ENCODE measurements around the gene PLK3. TPM values are rescaled to one million over a fixed set of nuclear protein-coding genes. Genes with fewer than 3 reads are reported as not detected.

Gene PLK3
- total and polyA plus RNA-seq, 9 of the 15 experiments (the other 6 are each of a cell fraction or from before 2014, with no cell fraction given): 0.52 to 22.7 (median 11.0) TPM

GRCh38 chr1:44830900-44831304 lies 30.7 kb downstream of the PLK3 start:
- no TSS peak for BruUV-seq (replicated peaks)
- ChIA-PET CTCF (ENCODE audit: low intra/inter-chr PET ratio) (no interaction called here), POLR2A (interaction anchor here (0.6 to 11.1 kb wide), 11 partner anchors 11 to 655 kb away, joined by 3 to 217 read pairs (median 6); partner anchors contain the start of genes BTBD19, PTCH2, RPS8 and UROD)
- H3K9me3 ChIP-seq (replicated peaks; ENCODE audit: control insufficient read depth, insufficient read depth, low read depth, low read length): no peaks in the 10 kb centered on the region
- intact Hi-C loops (cut with micrococcal nuclease) (loop anchor here (5.0 to 10.0 kb wide), 2 partner anchors 39 to 394 kb away; no protein-coding TSS in a partner anchor), in situ Hi-C loops (cut with MboI) (no loop called here)
- FAIRE-seq (peak; percentile 51), ATAC-seq (peak; percentile 74), DNase-seq (ENCODE audit: extremely low read depth in 1 of 4, low spot score in 3 of 4) (peak; percentile 73 to 82 (median 78))
- H3K27ac ChIP-seq (ENCODE audit: extremely low read depth, low read depth, low read length): peak overlapping the region; percentile 46
- H3K9ac ChIP-seq (ENCODE audit: insufficient read depth in 1 of 2, low read depth in 2 of 2, low read length in 2 of 2): peak overlapping the region; percentile 45 to 87
- H3K4me3 ChIP-seq: no peak overlapping the region
- WGBS (ENCODE audit: insufficient coverage, low coverage, missing lambda C conversion rate): 32% methylated on average over 8 of the region's 10 CpGs
- H3K4me1 ChIP-seq (replicated peaks in 1 of 2; ENCODE audit: control insufficient read depth in 2 of 2, insufficient read depth in 2 of 2, low read length in 2 of 2): peaks cover 51 to 75% of the 10 kb centered on the region in 2 experiments
- no peaks in the 10 kb centered on the region for H4K20me1 ChIP-seq (replicated peaks; ENCODE audit: control insufficient read depth, insufficient read depth, low read length)
- H3K4me2 ChIP-seq (ENCODE audit: insufficient read depth, low read length): peak overlapping the region; percentile 58
- H3K9me1 ChIP-seq (ENCODE audit: control insufficient read depth, insufficient read depth, low read length): no peaks in the 10 kb centered on the region
- peak overlapping the region; percentile 93 for H2AFZ ChIP-seq (ENCODE audit: low read depth, low read length)
- H3K79me2 ChIP-seq (ENCODE audit: control insufficient read depth, insufficient read depth, low read length): no peaks in the 10 kb centered on the region
- no peaks in the 10 kb centered on the region for H3K27me3 ChIP-seq (ENCODE audit: control insufficient read depth in 2 of 2, insufficient read depth in 2 of 2, low read length in 2 of 2)
- H3K36me3 ChIP-seq (ENCODE audit: control insufficient read depth, insufficient read depth, low read length): no peaks in the 10 kb centered on the region
- TF ChIP-seq HSF4 (CRISPR knock-in tag; IDR thresholded peaks at IDR 0.05; ENCODE audit: borderline replicate concordance) (no peak), TEAD1 (CRISPR knock-in tag; IDR thresholded peaks at IDR 0.05) (no peak), COPS2 (conservative IDR thresholded peaks at IDR 0.05) (no peak), MXI1 (IDR thresholded peaks at IDR 0.05; ENCODE audit: low read depth, low read length) (no peak), NR4A1 (CRISPR knock-in tag; IDR thresholded peaks at IDR 0.05) (no peak), NR4A1 (tag; IDR thresholded peaks at IDR 0.05) (peak; percentile 83; the same call in 1 of the 2 replicates), ZNF445 (CRISPR knock-in tag; IDR thresholded peaks at IDR 0.05; ENCODE audit: low read depth) (no peak), CEBPB (tag; IDR thresholded peaks at IDR 0.05) (0 out of 2 replicates have a peak, but pooled peaks have one; percentile 35), MTA3 (IDR thresholded peaks at IDR 0.05; ENCODE audit: borderline replicate concordance) (0 out of 2 replicates have a peak, but pooled peaks have one; percentile 39), PRMT5 (CRISPR knock-in tag; IDR thresholded peaks at IDR 0.05) (no peak), BDP1 (IDR thresholded peaks at IDR 0.05; ENCODE audit: insufficient read depth, insufficient read length) (no peak), ZFX (CRISPR knock-in tag; IDR thresholded peaks at IDR 0.05) (0 out of 2 replicates have a peak, but pooled peaks have one; percentile 23), CTCF (IDR thresholded peaks at IDR 0.05 in 2 of 3, conservative IDR thresholded peaks at IDR 0.05 in 1 of 3; ENCODE audit: insufficient read depth in 2 of 3, low read depth in 1 of 3, low read length in 3 of 3) (peak; percentile 47 to 58 (median 54)), DIDO1 (tag; IDR thresholded peaks at IDR 0.05; ENCODE audit: low read depth) (no peak), E2F1 (CRISPR knock-in tag; IDR thresholded peaks at IDR 0.05) (no peak), MNT (conservative IDR thresholded peaks at IDR 0.05) (0 out of 4 replicates have a peak, but pooled peaks of 1 of the 2 experiments have one; percentile 34)
